GM04503 (cell line): ENCODE measurements around the gene RPL37A.

ENCODE experiments used
- DNase-seq: peaks from one replicate; pipeline ENCODE4 v3.0.0-alpha.2; 2012; ENCODE audit warnings: low read depth

RPL37A gene

DNA sequence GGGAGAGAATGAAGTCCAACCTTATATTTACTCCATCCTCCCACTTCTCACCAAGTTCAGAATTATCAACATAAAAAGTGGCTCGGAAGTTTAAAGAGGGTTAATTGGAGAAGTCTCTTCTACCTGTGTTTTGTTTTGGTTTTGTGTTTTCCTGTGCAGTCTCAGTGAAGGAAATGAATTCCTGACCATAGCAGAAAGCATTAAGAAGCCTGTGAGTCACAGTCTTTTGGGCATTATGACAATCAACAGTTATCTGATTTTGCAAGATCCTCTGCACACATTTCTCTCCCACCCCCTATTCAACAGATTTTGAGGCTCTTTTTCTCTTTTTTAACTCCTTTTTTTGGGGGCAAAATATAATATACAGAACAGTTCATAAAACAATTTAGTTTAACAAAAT is 8.6 kb upstream of the RPL37A start:
- DNase-seq: peak; percentile 61

- DNase-seq: no peak
Measured at GRCh38 chr2:216491793-216492596, 6.6 kb upstream of the RPL37A start.

DNA sequence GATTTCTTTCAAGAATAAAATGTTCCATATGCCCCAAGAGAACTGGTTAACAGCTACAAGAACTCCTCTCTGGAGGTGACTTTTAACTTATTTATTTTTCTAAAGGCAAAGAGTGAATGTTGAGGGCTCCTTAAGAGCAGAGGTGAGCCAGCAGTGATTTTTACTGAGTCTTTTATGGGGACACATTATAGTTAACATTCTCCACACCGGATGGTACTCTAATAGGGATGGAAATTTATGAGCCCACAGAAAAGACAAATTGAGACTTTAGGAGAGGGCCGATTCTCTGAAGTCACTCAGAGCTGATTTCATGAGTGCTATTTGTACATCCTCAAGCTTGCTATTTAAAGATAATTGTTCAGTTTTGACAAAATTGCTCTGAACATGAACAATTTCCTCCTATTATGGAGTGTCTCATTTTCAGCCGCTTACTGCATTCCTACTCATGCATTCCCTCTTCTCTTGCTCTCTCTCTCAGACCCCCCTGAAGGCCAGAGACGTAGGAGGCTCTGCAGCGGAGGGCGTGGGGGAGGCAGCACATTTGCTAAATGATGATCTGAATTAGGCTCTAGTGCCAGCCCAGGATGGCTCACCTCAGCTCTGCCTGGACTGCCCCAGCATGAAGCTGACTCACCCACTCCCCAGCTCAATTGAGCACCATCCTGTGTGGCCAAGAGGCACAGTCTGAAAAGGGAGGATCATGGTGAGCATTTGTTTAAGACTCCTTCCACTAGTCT is 5.9 kb upstream of the RPL37A start:
- DNase-seq: peak; percentile 55

DNA sequence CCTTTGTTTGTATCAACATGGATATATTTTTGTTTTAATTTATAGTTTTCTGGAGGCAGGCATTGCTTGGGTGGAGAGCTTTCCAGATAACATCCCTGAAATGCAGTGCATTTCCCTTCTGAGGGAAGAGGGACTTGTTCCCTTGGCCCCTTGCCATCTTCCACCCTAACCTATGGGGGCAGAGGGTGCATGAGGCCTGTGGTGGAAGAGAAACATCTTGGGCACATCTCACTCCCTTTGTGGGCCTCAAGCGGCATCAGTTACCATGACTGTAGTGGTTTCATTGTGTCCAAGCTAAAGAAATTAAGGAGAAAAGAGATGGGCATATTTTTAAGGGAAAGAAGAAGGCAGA is 5.3 kb upstream of the RPL37A start:
- no peak for DNase-seq

DNA sequence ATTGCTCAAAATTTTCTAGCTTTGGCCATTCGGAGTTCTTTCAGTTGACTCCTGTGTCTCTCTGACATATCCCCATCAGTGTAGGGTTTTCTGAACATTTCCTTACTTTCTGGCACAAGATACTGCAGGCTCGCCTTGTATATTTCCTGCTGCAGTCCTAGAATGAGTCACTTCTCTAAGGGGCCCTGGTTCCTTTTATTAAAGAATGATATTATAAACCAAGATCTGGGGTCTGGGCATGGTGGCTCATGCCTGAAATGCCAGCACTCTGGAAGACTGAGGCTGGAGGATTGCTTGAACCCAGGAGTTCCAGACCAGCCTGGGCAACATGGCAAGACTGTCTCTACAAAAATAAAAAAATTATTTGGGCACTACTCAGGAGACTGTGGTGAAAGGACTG is 3.0 kb upstream of the RPL37A start:
- DNase-seq: no peak

DNA sequence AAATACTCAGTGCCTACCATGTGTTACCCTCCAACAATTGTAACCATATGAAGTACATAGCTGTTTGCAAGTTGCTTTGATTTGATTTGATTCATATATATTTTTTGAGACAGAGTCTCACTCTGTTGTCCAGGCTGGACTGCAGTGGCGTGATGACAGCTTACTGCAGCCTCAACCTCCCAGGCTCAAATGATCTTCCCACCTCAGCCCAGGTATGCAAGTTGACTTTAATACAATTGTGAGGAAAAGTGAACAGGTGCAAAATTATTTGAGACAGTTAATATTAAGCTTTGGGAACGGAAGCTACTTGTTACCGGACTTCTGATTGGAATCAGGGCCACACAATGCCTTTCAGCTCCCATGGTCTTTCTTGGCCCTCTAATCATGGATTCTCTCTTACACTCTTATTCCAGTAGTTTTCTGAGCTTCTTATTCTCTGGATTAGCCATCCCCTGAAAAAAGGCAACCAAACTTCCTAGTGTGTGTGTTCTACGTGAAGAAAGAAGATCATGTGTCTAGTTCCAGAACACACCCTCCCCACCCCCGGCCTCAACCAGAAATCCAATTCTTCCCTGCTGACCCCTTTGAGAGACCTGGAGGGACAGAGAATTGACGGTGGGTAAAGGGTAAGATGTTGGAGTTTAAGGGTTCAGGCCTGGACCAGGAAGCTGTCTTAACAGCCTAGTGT is 1.1 kb upstream of the RPL37A start:
- DNase-seq: no peak

DNA sequence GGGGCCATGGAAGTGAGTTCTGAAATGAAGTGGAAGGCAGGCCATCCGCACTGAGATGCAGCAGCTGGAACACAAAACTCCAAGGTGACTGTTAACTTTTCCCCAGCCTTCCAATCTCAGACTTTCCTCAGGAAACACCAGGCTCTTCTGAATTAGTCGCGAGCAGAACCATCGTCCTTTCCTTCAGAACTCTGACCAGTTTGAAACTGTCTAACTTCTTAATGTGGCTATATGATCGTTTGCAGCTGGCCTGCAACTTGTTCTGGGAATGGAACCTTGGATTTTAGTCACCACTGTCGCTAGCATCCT is 620 bp upstream of the RPL37A start:
- no peak for DNase-seq

- no peak for DNase-seq
Measured at GRCh38 chr2:216499641-216500218, 1.1 kb downstream of the RPL37A start.

GRCh38 chr2:216500572-216500971 is 1.9 kb downstream of the RPL37A start:
- no peak for DNase-seq

DNA sequence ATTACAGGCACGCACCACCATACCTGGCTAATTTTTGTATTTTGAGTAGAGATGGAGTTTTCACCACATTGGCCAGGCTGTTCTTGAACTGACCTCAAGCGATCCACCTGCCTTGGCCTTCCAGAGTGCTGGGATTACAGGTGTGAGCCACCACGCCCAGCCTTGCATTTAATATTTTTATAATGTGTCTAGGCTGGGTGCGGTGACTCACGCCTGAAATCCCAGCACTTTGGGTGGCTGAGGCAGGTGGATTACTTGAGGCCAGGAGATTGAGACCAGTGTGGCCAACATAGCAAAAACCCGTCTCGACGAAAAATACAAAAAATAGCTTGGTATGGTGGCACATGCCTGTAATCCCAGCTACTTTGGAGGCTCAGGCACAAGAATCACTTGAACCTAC is 3.2 kb downstream of the RPL37A start:
- no peak for DNase-seq

GRCh38 chr2:216502381-216503158 is 3.9 kb downstream of the RPL37A start:
- DNase-seq: no peak

- DNase-seq: no peak
Measured at GRCh38 chr2:216503159-216503629, 4.5 kb downstream of the RPL37A start.

DNA sequence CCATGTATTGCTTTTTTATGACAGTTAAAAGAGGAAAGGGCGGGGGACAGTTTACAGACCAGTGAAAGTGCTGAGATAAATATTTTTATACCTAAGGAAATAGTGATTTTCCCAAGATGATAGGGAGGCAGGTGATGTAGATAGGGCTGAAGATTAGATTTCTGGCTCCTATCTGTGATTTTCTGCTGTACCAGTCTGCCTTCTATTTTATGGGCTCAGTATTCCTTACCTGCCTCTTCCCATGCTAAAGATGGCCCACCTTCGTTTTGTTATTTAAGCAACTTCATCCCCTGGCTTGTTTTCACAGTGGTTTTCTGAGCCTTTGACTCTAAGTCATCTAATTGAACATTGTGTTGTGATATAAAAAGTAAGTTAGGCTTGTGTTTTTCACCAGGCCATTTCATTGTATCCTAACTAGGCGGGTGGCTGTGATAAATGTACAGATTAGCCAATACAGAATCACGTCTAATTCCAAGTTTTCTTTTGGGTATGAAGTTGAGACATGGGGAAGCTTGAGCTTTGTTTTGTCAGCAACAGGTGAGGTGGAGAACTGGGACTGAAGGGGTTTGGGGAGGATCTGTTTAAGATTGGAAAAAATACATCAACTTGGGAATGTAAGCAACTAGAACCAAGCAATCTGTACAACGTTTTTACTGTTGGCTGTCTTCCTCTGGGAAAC is 5.2 kb downstream of the RPL37A start:
- no peak for DNase-seq

GRCh38 chr2:216504376-216504762 is 5.7 kb downstream of the RPL37A start:
- no peak for DNase-seq

GRCh38 chr2:216505133-216506106 is 6.8 kb downstream of the RPL37A start:
- DNase-seq: no peak

GRCh38 chr2:216507220-216508160 is 8.8 kb downstream of the RPL37A start:
- no peak for DNase-seq

DNA sequence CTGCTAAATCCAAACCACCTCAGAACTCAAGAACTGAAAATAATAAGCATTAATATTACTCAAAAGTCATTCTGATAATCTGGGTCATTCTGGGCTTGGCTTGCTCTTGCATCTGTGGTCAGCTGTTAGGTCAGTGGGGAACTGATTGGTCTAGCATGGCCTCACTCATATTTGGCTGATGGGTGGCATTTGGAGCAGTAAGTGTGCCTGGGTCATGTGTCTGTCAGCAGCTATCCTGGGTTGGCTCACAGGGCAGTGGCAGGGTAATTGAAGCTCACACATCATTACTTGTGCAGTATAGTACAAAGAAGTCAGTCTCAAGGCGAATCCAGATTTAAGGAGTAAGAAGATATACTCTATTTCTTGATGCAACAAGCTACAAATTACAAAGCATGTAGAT is 9.6 kb downstream of the RPL37A start:
- DNase-seq: no peak

GRCh38 chr2:216516730-216517350 is 18.2 kb downstream of the RPL37A start:
- DNase-seq: no peak
